H9 (cell line): ENCODE data around the gene CAPN12. TPM values are rescaled to one million over a fixed set of nuclear protein-coding genes. Genes with fewer than 3 reads are reported as not detected.
"Not testable (repeated sequence)": the region's sequence is repeated elsewhere in the genome, so short reads cannot be mapped to it uniquely, and the experiment has no call there.

Experiments used
- DNase-seq: peaks from one replicate; pipeline ENCODE4 v3.0.0-alpha.2; 2017
- H2AFZ ChIP-seq: one replicate; pipeline ENCODE4 v1.6.1; 2013; ENCODE audit warnings: mild to moderate bottlenecking, low read length, control low read depth, moderate library complexity
- H2AK5ac ChIP-seq: 2 replicates; pipeline ENCODE4 v1.6.1; 2013; ENCODE audit warnings: low read length, control low read depth, mixed read lengths; ENCODE audit not compliant: insufficient read length
- H2BK120ac ChIP-seq: one replicate; pipeline ENCODE4 v1.6.1; 2013; ENCODE audit warnings: low read depth, mild to moderate bottlenecking, low read length, control low read depth, inconsistent platforms; ENCODE audit not compliant: poor library complexity, severe bottlenecking
- H2BK12ac ChIP-seq: 2 replicates; pipeline ENCODE4 v1.6.1; 2013; ENCODE audit warnings: low read length, control low read depth, mixed read lengths, low read depth; ENCODE audit not compliant: insufficient read length
- H2BK15ac ChIP-seq: 2 replicates; pipeline ENCODE4 v1.6.1; 2013; ENCODE audit warnings: low read depth, low read length, control low read depth
- H2BK20ac ChIP-seq: one replicate; pipeline ENCODE4 v1.6.1; 2013; ENCODE audit warnings: low read depth, mild to moderate bottlenecking, low read length, control low read depth, inconsistent platforms; ENCODE audit not compliant: poor library complexity, severe bottlenecking
- H2BK5ac ChIP-seq: 2 replicates; pipeline ENCODE4 v1.6.1; 2013; ENCODE audit warnings: low read length, control low read depth, mixed read lengths; ENCODE audit not compliant: insufficient read length
- H3K14ac ChIP-seq: 2 replicates; pipeline ENCODE4 v1.6.1; 2013; ENCODE audit warnings: low read length, control low read depth; ENCODE audit not compliant: insufficient read depth
- H3K18ac ChIP-seq: 2 replicates; pipeline ENCODE4 v1.6.1; 2013; ENCODE audit warnings: low read depth, mild to moderate bottlenecking, mixed read lengths, low read length, control low read depth; ENCODE audit not compliant: insufficient read length
- H3K23ac ChIP-seq: 2 replicates; pipeline ENCODE4 v1.6.1; 2013; ENCODE audit warnings: low read length, control low read depth, mixed read lengths, low read depth; ENCODE audit not compliant: insufficient read length
- H3K23me2 ChIP-seq: 2 replicates; pipeline ENCODE4 v1.6.1; 2013; ENCODE audit warnings: low read depth, mild to moderate bottlenecking, mixed read lengths, low read length, control low read depth; ENCODE audit not compliant: insufficient read length, poor library complexity, severe bottlenecking
- H3K27ac ChIP-seq: 2 replicates; pipeline ENCODE4 v1.5.1; 2013; ENCODE audit warnings: low read length, control low read depth, mixed read lengths, low read depth; ENCODE audit not compliant: insufficient read length
- H3K27me3 ChIP-seq: 2 replicates; pipeline ENCODE4 v1.6.1; 2013; ENCODE audit warnings: low read length, control low read depth, inconsistent platforms; ENCODE audit not compliant: insufficient read depth
- H3K4ac ChIP-seq: 2 replicates; pipeline ENCODE4 v1.6.1; 2013; ENCODE audit warnings: low read depth, mild to moderate bottlenecking, control low read depth, inconsistent platforms, low read length, moderate library complexity
- H3K4me1 ChIP-seq: 2 replicates; pipeline ENCODE4 v1.6.1; 2013; ENCODE audit warnings: low read length, control low read depth, inconsistent platforms; ENCODE audit not compliant: insufficient read depth
- H3K4me2 ChIP-seq: 2 replicates; pipeline ENCODE4 v1.6.1; 2013; ENCODE audit warnings: low read length, control low read depth, mixed read lengths; ENCODE audit not compliant: insufficient read length, insufficient read depth
- H3K56ac ChIP-seq: 2 replicates; pipeline ENCODE4 v1.6.1; 2013; ENCODE audit warnings: low read depth, mild to moderate bottlenecking, mixed read lengths, low read length, control low read depth; ENCODE audit not compliant: insufficient read length
- H3K79me1 ChIP-seq: 2 replicates; pipeline ENCODE4 v1.6.1; 2013; ENCODE audit warnings: low read depth, mild to moderate bottlenecking, moderate library complexity, low read length, control low read depth, inconsistent platforms; ENCODE audit not compliant: insufficient read depth, poor library complexity, severe bottlenecking
- H3K79me2 ChIP-seq: 2 replicates; pipeline ENCODE4 v1.6.1; 2013; ENCODE audit warnings: low read length, control low read depth, inconsistent platforms; ENCODE audit not compliant: insufficient read depth
- H3K9ac ChIP-seq: 2 replicates; pipeline ENCODE4 v1.6.1; 2013; ENCODE audit warnings: low read length, control low read depth, mixed read lengths; ENCODE audit not compliant: insufficient read length; ENCODE audit errors: extremely low read depth
- H3K9me3 ChIP-seq: one replicate; pipeline ENCODE4 v1.6.1; 2013; ENCODE audit warnings: low read depth, low read length, inconsistent platforms; ENCODE audit not compliant: control insufficient read depth
- H3T11ph ChIP-seq: one replicate; pipeline ENCODE4 v1.6.1; 2013; ENCODE audit warnings: mild to moderate bottlenecking, low read length, control low read depth, inconsistent platforms
- H4K20me1 ChIP-seq: one replicate; pipeline ENCODE4 v1.6.1; 2013; ENCODE audit not compliant: control insufficient read depth, insufficient read length, insufficient read depth
- H4K5ac ChIP-seq: 2 replicates; pipeline ENCODE4 v1.6.1; 2013; ENCODE audit warnings: low read depth, mild to moderate bottlenecking, mixed read lengths, low read length, control low read depth; ENCODE audit not compliant: insufficient read length
- H4K8ac ChIP-seq: replicated peaks from 2 replicates; pipeline ENCODE4 v1.6.1; 2013; ENCODE audit warnings: low read length, control low read depth, mixed read lengths, low read depth; ENCODE audit not compliant: insufficient read length
- H4K91ac ChIP-seq: 2 replicates; pipeline ENCODE4 v1.6.1; 2013; ENCODE audit warnings: low read depth, mild to moderate bottlenecking, moderate library complexity, mixed read lengths, low read length, control low read depth; ENCODE audit not compliant: insufficient read length
- H3K27ac Mint-ChIP-seq, 3 experiments: 2 replicates in 2 of 3; 3 replicates in 1 of 3; pipeline ENCODE4 v1.8.0; 2020 to 2021; ENCODE audit warnings: mixed read lengths in 3 of 3, mild to moderate bottlenecking in 1 of 3, moderate library complexity in 1 of 3
- H3K27me3 Mint-ChIP-seq: 2 replicates; pipeline ENCODE4 v1.8.0; 2021; ENCODE audit warnings: low read depth, mild to moderate bottlenecking, moderate library complexity, mixed read lengths
- H3K36me3 Mint-ChIP-seq, 3 experiments: 2 replicates in 2 of 3; 3 replicates in 1 of 3; pipeline ENCODE4 v1.8.0; 2020 to 2021; ENCODE audit warnings: low read depth in 3 of 3, mixed read lengths in 3 of 3; ENCODE audit not compliant: insufficient read depth in 1 of 3
- H3K4me1 Mint-ChIP-seq, 2 experiments: 2 replicates each; pipeline ENCODE4 v1.8.0; 2020; ENCODE audit warnings: mixed read lengths in 2 of 2
- H3K4me3 Mint-ChIP-seq, 2 experiments: 2 replicates in 1 of 2; 3 replicates in 1 of 2; pipeline ENCODE4 v1.8.0; 2020 to 2021; ENCODE audit warnings: mild to moderate bottlenecking in 2 of 2, mixed read lengths in 2 of 2, moderate library complexity in 1 of 2
- H3K9me3 Mint-ChIP-seq, 2 experiments: 2 replicates in 1 of 2; 3 replicates in 1 of 2; pipeline ENCODE4 v1.8.0; 2020; ENCODE audit warnings: mild to moderate bottlenecking in 2 of 2, mixed read lengths in 2 of 2, moderate library complexity in 1 of 2
- WGBS: extraction: QIAGEN DNeasy Blood & Tissue Kit; methylation state at CpG from one replicate; pipeline ENCODE4 v1.1.7; 2013; ENCODE audit warnings: missing lambda C conversion rate, low lambda C conversion rate, mixed read lengths; ENCODE audit not compliant: insufficient read length; ENCODE audit errors: extremely low coverage; 5-methylcytosine and 5-hydroxymethylcytosine counted together
- total RNA-seq: library from RNA; stranded (reverse); gene quantifications from 2 replicates; pipeline ENCODE4 v1.2.1, GENCODE V29; 2021

CAPN12 gene
- total RNA-seq, 1 experiment from 2014 or later, result 10.5 TPM

DNA sequence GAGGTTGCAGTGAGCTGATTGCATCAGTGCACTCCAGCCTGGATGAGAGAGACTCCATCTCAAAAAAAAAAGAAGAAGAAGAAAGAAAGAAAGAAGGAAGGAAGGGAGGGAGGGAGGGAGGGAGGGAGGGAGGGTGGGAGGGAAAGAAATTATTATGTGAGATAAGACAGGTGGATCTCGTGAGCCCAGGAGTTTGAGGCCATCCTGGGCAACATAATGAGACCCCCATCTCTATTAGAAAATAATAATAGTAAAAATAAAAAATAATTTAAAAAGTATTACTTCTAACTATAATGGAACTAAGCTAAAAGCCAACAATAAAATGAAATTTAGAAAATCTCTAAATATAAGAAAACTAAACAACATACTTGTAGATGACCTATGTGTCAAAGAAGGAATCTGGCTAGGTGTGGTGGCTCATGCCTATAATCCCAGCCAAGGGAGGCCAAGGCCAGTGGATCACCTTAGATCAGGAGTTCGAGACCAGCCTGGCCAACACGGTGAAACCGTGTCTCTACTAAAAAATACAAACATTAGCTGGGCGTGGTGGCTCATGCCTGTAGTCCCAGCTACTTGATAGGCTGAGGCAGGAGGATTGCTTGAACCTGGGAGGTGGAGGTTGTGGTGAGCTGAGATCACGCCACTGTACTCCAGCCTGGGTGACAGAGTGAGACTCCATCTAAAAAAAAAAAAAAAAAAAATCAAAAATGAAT lies 16.7 kb upstream of the CAPN12 start:
- not testable (repeated sequence) for H3K9ac ChIP-seq, H4K91ac ChIP-seq, H3K79me2 ChIP-seq, H2BK20ac ChIP-seq, H3K27me3 Mint-ChIP-seq, H2BK12ac ChIP-seq, H2AFZ ChIP-seq, H2BK15ac ChIP-seq, DNase-seq, H3K4me2 ChIP-seq, H3K4me1 Mint-ChIP-seq, H3K23me2 ChIP-seq, H3K23ac ChIP-seq, H4K5ac ChIP-seq, H3K27ac Mint-ChIP-seq, H4K20me1 ChIP-seq, H3K56ac ChIP-seq, H3K14ac ChIP-seq, H3K9me3 Mint-ChIP-seq, H3K4me1 ChIP-seq, H3K4ac ChIP-seq, H4K8ac ChIP-seq, H3K4me3 Mint-ChIP-seq, H3K9me3 ChIP-seq, H3K18ac ChIP-seq, H3K27ac ChIP-seq, H3K27me3 ChIP-seq, H3T11ph ChIP-seq, H3K36me3 Mint-ChIP-seq, H3K79me1 ChIP-seq, H2AK5ac ChIP-seq, H2BK5ac ChIP-seq, H2BK120ac ChIP-seq
- WGBS, result no CpG with 5 or more reads among the region's 6 CpGs
